Mammary epithelial cell (primary cell): Measurements from ENCODE around the gene TMEFF2.

Experiments
- EZH2 ChIP-seq: IDR thresholded peaks from 2 replicates; pipeline ENCODE4 v1.6.1; 2012; ENCODE audit warnings: low read length, inconsistent platforms, borderline replicate concordance
- TF ChIP-seq, protein P1 (sequence below), 2 donors: IDR thresholded peaks in 1 of 2; conservative IDR thresholded peaks in 1 of 2; 2 replicates each; pipeline ENCODE4 v1.5.1; 2011 to 2012; ENCODE audit warnings: inconsistent platforms in 2 of 2, low read length in 2 of 2, mild to moderate bottlenecking in 2 of 2, control low read depth in 1 of 2, low read depth in 1 of 2; ENCODE audit not compliant: insufficient read depth in 1 of 2; ENCODE audit errors: extremely low read depth in 1 of 2

- TF ChIP-seq EZH2, result no peak
- TF ChIP-seq, protein P1, sequence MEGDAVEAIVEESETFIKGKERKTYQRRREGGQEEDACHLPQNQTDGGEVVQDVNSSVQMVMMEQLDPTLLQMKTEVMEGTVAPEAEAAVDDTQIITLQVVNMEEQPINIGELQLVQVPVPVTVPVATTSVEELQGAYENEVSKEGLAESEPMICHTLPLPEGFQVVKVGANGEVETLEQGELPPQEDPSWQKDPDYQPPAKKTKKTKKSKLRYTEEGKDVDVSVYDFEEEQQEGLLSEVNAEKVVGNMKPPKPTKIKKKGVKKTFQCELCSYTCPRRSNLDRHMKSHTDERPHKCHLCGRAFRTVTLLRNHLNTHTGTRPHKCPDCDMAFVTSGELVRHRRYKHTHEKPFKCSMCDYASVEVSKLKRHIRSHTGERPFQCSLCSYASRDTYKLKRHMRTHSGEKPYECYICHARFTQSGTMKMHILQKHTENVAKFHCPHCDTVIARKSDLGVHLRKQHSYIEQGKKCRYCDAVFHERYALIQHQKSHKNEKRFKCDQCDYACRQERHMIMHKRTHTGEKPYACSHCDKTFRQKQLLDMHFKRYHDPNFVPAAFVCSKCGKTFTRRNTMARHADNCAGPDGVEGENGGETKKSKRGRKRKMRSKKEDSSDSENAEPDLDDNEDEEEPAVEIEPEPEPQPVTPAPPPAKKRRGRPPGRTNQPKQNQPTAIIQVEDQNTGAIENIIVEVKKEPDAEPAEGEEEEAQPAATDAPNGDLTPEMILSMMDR (conservative IDR thresholded peaks at IDR 0.05 in 1 of 2, IDR thresholded peaks at IDR 0.05 in 1 of 2; ENCODE audit: extremely low read depth in 1 of 2, insufficient read depth in 1 of 2, low read depth in 1 of 2, low read length in 2 of 2), result no peak
Observed at GRCh38 chr2:192215096-192215877, 20.6 kb upstream of the TMEFF2 start.
